ENCODE results near the gene FARP1.

Gene FARP1

GRCh38 chr13:98492335-98493041, 349.6 kb downstream of the FARP1 start:
- DNase-seq, result no peak

- DNase-seq, result no peak
These were observed 350.3 kb downstream of the FARP1 start for GRCh38 chr13:98493042-98493712.

GRCh38 chr13:98494769-98495168, 351.9 kb downstream of the FARP1 start:
- DNase-seq, result no peak

- no peak for DNase-seq
These were observed 353.0 kb downstream of the FARP1 start for GRCh38 chr13:98495627-98496478.

- DNase-seq, result no peak
These were observed 353.5 kb downstream of the FARP1 start for GRCh38 chr13:98496479-98496791.

GRCh38 chr13:98496966-98497365, 354.1 kb downstream of the FARP1 start:
- DNase-seq, result no peak

GRCh38 chr13:98500963-98501421, 358.1 kb downstream of the FARP1 start:
- no peak for DNase-seq

- no peak for DNase-seq
These were observed 360.5 kb downstream of the FARP1 start for GRCh38 chr13:98503175-98504028.

GRCh38 chr13:98504029-98504351, 361.1 kb downstream of the FARP1 start:
- no peak for DNase-seq

GRCh38 chr13:98504371-98504963, 361.6 kb downstream of the FARP1 start:
- peak in 1 of 5 donors; percentile 44 for DNase-seq

Data from T-helper 1 cell (primary cell).